ENCODE data around the gene IER2. TPM values are rescaled to one million over a fixed set of nuclear protein-coding genes. Genes with fewer than 3 reads are reported as not detected.

Gene IER2
- total RNA-seq, 1 donor from 2014 or later, result 907 TPM

DNA sequence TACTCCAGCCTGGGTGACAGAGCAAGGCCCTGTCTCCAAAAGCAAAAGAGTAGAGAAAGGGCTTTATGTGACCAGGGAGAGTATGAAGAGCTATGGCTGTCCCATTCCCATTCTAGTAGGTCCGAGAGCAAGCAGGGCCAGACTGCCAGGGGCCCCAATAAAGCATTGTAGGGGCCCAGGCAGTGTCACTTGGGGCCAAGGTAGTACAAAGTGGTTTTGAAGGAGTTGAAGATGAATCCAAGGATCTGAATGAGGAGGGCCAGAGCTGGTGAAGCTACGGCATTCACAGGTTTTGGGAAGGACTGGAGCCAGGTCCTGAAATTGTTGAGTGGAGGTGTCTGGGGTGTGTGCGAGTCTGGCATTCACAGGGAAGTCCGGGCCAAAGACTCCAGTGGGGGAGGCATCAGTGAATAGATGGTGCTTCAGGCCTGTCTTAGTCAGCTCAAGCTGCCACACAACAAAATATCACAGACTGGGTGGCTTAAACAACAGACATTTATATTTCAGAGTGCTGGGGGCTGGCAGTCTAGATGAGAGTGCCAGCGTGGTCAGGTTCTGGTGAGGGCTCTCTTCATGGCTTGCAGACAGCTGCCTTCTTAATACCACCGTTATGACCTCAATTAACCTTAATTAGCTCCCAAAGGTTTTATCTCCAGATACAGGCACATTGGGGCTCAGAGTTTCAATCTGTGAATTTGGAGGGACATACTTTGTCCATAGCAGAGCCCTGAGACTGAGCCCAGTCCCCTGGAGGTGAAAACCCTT is 22.2 kb upstream of the IER2 start:
- TF ChIP-seq, protein P1, sequence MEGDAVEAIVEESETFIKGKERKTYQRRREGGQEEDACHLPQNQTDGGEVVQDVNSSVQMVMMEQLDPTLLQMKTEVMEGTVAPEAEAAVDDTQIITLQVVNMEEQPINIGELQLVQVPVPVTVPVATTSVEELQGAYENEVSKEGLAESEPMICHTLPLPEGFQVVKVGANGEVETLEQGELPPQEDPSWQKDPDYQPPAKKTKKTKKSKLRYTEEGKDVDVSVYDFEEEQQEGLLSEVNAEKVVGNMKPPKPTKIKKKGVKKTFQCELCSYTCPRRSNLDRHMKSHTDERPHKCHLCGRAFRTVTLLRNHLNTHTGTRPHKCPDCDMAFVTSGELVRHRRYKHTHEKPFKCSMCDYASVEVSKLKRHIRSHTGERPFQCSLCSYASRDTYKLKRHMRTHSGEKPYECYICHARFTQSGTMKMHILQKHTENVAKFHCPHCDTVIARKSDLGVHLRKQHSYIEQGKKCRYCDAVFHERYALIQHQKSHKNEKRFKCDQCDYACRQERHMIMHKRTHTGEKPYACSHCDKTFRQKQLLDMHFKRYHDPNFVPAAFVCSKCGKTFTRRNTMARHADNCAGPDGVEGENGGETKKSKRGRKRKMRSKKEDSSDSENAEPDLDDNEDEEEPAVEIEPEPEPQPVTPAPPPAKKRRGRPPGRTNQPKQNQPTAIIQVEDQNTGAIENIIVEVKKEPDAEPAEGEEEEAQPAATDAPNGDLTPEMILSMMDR (IDR thresholded peaks at IDR 0.05), result no peak
- no peak for DNase-seq (ENCODE audit: low spot score in 2 of 2)
- H3K36me3 ChIP-seq, result no peaks in the 10 kb centered on the region
- no peaks in the 10 kb centered on the region for H3K9me3 ChIP-seq
- no peak overlapping the region for H3K27ac ChIP-seq
- H3K4me1 ChIP-seq, result no peaks in the 10 kb centered on the region
- no peak overlapping the region for H3K4me3 ChIP-seq
- no peaks in the 10 kb centered on the region for H3K27me3 ChIP-seq
- intact Hi-C loops (cut with DNase I), result no loop called here

DNA sequence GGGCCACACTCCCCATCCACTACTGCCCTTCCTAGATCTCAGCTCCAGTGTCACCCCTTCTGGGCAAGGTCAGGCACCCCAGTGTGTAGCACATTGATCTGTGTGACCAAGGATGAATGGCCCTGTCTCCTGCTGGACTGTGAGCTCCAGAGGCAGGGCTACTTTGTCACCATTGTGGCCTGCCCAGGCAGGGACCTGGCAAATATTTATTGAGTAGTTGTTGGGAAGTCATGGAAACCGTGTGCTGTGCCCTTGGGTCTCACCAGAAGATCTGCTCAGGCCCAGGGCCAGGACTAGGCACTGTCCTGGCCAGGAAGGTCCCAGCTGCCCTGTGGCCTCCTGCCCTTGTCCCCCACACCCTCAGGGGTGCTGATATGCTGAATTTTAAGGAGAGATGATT is 21.6 kb upstream of the IER2 start:
- TF ChIP-seq, protein P1 (IDR thresholded peaks at IDR 0.05), result no peak
- Histone ChIP-seq H3K4me1 (no peaks in the 10 kb centered on the region), H3K9me3 (no peaks in the 10 kb centered on the region), H3K4me3 (no peak overlapping the region), H3K27ac (no peak overlapping the region), H3K27me3 (no peaks in the 10 kb centered on the region), H3K36me3 (no peaks in the 10 kb centered on the region)
- no peak for DNase-seq (ENCODE audit: low spot score in 2 of 2)
- intact Hi-C loops (cut with DNase I), result no loop called here

DNA sequence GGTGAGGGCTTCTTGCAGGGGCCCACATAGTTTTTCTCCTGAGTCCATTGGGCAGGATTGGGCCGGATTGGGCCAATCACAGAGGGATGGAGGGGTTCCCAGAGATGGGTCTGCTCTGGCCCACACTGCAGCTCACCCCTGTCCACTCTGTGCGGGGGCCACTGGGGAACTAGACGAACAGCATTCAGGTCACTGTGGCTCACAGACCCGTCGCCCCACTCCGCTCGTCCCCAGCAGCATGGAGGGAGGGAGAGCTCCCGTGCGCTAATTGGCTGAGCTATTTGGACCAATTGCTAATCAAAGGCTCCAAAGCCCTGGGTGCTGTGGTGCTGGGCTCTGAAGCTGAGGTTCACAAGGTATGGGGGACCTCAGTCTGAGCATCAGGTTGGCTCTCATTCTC is 20.8 kb upstream of the IER2 start:
- Histone ChIP-seq H3K27me3 (no peaks in the 10 kb centered on the region), H3K4me1 (no peaks in the 10 kb centered on the region), H3K4me3 (no peak overlapping the region), H3K27ac (no peak overlapping the region), H3K9me3 (no peaks in the 10 kb centered on the region), H3K36me3 (no peaks in the 10 kb centered on the region)
- TF ChIP-seq, protein P1 (IDR thresholded peaks at IDR 0.05), result no peak
- DNase-seq (ENCODE audit: low spot score in 2 of 2), result no peak
- intact Hi-C loops (cut with DNase I), result no loop called here

DNA sequence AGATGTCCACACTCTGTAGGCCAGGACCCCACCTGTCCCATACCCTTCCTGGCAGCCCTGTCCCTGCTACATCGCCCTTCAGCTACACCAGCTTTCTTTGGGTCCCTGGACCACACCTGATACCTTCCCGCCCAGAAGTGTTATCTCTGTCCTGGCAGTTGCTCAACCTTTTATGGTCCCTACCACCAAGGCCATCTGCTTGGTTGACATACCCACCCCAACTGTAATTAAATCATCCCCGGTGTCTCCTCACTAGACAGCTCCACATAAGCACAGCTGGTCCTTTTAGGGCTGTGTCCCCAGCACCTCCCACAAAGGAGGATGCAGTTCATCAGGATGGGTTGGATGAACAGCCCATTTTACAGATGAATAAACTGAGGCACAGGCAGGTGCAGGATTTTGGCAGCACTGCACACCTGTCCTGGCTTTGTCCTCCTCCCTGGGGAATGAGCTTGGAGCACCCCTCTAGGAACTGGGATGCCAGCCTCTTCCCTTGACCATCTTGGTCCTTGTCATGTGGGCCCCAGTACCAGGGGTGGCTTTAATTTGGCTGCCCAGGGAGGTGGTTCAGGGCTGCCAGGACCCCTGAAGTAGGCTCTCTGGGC is 19.2 kb upstream of the IER2 start:
- Histone ChIP-seq H3K36me3 (peaks cover 6 to 7% of the 10 kb centered on the region in 2 donors), H3K4me3 (no peak overlapping the region), H3K27ac (no peak overlapping the region), H3K27me3 (no peaks in the 10 kb centered on the region), H3K4me1 (no peaks in the 10 kb centered on the region), H3K9me3 (no peaks in the 10 kb centered on the region)
- TF ChIP-seq, protein P1 (IDR thresholded peaks at IDR 0.05), result no peak
- DNase-seq (ENCODE audit: low spot score in 2 of 2), result no peak
- intact Hi-C loops (cut with DNase I), result no loop called here

DNA sequence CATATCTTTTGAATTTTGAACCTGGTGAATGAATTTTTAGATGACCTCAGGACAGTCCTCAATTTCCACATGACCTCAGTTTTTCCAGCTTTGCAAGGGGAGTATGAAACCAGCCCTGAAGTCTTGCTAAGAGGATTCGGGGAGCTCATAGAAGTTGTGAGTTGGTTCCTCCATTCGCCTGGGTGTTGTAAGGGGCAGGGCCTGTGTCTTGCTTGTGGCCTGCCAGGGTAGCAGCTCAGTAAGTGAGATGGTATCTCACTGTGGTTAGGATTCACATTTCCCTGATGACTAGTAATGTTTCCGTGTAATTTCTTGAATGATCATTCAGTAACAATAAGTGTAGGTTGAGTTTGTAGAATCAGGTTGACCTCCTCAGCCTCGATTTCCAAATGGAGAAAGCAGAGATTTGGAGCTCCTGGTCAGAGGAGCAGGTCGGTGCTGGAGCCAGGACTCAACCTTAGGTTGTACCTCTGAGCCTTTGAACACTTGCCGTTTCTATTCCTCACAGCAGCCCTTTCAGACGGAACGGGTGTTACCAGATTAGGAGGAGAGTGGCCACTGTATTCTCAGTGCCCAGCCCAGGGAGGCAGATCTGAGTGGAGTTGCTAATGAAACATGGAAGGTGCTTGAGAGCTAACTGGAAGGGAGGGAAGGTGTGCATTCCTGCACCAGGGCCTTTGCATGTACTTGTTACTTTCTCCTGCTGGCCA is 17.6 kb upstream of the IER2 start:
- no peaks in the 10 kb centered on the region for H3K27me3 ChIP-seq
- H3K36me3 ChIP-seq, result peaks cover 22 to 23% of the 10 kb centered on the region in 2 donors
- no peak overlapping the region for H3K27ac ChIP-seq
- TF ChIP-seq, protein P1 (IDR thresholded peaks at IDR 0.05), result no peak
- no peak for DNase-seq (ENCODE audit: low spot score in 2 of 2)
- H3K4me3 ChIP-seq, result no peak overlapping the region
- H3K9me3 ChIP-seq, result no peaks in the 10 kb centered on the region
- intact Hi-C loops (cut with DNase I), result no loop called here
- no peaks in the 10 kb centered on the region for H3K4me1 ChIP-seq
